Astrocyte of the spinal cord (primary cell): Measurements from ENCODE around the gene ARHGEF16.

Source experiments
- DNase-seq: peaks from one replicate; pipeline ENCODE4 v3.0.0; 2011; ENCODE audit warnings: low read depth, low spot score
- H3K4me3 ChIP-seq: 2 replicates; pipeline ENCODE4 v1.5.1; 2011; ENCODE audit warnings: low read depth, mild to moderate bottlenecking, low read length, moderate library complexity
- in situ Hi-C: cut with HindIII; loops from 2 replicates; pipeline ENCODE4 v1.10.0; 2017; ENCODE audit warnings: low sequenced_read_pairs
- TF ChIP-seq, protein P1 (sequence below): IDR thresholded peaks from 2 replicates; pipeline ENCODE4 v1.5.1; 2012; ENCODE audit warnings: low read depth, mild to moderate bottlenecking, low read length, inconsistent platforms

The ARHGEF16 gene

DNA sequence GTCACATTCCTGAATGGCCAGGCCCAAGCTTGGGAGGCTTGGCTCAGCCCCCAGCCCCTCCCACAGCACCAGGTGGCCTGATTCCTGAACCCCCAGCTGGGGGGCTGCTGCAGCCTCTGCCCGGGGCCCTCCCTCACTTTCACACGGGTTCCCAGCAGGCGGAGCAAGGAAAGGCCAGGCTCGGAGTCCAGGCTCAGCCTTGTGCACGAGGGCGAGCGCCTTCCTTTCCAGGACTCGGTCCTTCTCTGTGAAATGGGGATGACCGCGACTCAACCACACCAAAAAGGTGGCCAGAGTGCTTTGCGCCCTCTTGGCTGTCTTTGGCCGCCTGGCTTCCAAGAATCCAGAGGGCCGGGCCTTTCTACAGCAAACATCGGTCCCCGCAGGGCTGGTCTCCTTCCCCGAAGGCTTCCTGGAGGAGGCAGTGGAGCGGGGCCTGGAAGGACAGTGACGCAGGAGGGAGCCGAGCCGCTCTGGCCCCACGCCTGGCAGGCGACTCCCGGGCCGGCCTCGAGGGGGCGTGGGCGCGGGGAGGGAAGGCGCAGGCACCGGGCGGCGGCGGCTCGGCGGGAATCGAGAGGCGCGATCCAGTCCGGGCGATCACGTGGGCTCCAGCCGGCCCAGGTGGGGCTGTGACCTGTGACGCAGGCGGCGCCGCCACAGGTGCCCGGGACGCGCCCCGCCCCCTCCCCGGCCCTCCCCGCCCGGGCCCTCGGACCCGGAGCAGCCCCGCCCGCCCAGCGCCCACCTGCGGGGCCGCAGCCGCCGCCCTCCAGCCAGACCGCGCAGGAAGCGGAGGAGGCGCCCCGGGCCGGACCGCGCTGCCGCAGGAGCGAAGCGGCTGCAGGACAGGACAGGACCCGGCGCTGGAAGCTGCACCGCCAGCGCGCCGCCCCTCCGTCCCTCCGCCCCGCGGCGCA is at the start of gene ARHGEF16:
Gene ARHGEF16, plus strand, starts transcription at position 775 of the 920 bp plus-strand sequence. CDS start 8,420 bp downstream, outside the sequence.
- TF ChIP-seq, protein P1, sequence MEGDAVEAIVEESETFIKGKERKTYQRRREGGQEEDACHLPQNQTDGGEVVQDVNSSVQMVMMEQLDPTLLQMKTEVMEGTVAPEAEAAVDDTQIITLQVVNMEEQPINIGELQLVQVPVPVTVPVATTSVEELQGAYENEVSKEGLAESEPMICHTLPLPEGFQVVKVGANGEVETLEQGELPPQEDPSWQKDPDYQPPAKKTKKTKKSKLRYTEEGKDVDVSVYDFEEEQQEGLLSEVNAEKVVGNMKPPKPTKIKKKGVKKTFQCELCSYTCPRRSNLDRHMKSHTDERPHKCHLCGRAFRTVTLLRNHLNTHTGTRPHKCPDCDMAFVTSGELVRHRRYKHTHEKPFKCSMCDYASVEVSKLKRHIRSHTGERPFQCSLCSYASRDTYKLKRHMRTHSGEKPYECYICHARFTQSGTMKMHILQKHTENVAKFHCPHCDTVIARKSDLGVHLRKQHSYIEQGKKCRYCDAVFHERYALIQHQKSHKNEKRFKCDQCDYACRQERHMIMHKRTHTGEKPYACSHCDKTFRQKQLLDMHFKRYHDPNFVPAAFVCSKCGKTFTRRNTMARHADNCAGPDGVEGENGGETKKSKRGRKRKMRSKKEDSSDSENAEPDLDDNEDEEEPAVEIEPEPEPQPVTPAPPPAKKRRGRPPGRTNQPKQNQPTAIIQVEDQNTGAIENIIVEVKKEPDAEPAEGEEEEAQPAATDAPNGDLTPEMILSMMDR: peak; percentile 34
- in situ Hi-C loops: no loop called here
- DNase-seq: no peak
- peak within 1 kb of the TSS; percentile 2 for H3K4me3 ChIP-seq

DNA sequence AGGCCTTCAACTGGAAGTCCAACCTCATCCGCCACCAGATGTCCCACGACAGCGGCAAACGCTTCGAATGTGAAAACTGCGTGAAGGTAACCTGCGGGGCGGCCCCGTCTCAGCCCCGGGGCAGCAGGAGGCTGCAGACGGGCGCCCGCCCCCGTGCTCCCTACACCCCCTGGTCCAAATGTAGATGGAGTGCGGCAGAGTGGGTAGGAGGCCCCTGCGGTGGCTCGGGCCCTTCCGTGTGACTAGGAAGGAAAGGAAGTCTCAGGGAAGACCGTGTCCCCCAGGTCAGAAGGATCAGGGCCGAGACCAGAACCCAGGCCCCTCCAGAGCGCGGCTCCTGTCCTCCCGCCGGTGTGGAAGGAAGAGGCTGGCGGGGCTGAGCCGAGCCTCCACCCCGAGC is 49.7 kb upstream of the ARHGEF16 start:
- H3K4me3 ChIP-seq: no peak overlapping the region
- DNase-seq: no peak
- in situ Hi-C loops: loop anchor here (25.0 kb wide), 1 partner anchor 342 kb away; the partner anchor contains the start of gene PRDM16
- TF ChIP-seq, protein P1: no peak

DNA sequence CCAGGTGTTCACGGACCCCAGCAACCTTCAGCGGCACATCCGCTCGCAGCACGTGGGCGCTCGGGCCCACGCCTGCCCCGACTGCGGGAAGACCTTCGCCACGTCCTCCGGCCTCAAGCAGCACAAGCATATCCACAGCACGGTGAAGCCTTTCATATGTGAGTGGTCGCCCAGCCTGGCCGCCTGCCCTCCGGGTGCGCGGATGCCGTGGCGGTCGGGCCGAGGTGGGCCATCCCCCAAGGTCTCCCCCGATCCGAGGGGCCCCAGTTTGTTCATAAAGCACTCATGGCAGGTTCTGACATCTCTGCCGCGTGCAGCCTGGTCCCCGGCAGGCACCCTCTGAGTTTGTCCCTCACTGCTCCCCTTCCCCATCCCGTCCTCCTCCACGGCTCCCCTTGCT is 49.0 kb upstream of the ARHGEF16 start:
- DNase-seq: no peak
- TF ChIP-seq, protein P1: no peak
- in situ Hi-C loops: loop anchor here (25.0 kb wide), 1 partner anchor 343 kb away; the partner anchor contains the start of gene PRDM16
- no peak overlapping the region for H3K4me3 ChIP-seq

GRCh38 chr1:3405974-3406867 is 48.2 kb upstream of the ARHGEF16 start:
- in situ Hi-C loops: loop anchor here (25.0 kb wide), 1 partner anchor 344 kb away; the partner anchor contains the start of gene PRDM16
- no peak for DNase-seq
- TF ChIP-seq, protein P1: no peak
- no peak overlapping the region for H3K4me3 ChIP-seq

DNA sequence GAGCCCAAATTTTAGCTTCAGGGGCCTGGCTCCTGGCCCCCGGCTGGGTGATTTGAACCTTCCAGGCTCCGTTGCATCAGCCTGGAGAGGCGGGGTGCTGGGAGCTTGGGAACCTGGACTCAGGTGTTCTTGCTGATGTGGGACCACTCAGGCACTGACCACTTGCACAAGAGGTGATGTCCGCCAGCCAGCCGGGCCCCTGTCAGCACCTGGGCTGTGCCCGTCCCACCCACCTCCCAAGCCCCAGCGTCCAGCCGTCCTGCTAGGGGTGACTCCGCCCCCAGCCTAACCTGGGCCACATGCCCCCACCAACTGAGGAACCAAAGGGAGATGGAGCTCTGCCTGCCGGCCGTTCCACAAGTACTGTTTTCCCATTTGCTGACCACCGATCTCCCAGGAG is 47.4 kb upstream of the ARHGEF16 start:
- in situ Hi-C loops: loop anchor here (25.0 kb wide), 1 partner anchor 345 kb away; the partner anchor contains the start of gene PRDM16
- no peak overlapping the region for H3K4me3 ChIP-seq
- no peak for DNase-seq
- TF ChIP-seq, protein P1: no peak

- in situ Hi-C loops: loop anchor here (25.0 kb wide), 1 partner anchor 347 kb away; the partner anchor contains the start of gene PRDM16
- DNase-seq: no peak
- TF ChIP-seq, protein P1: no peak
- no peak overlapping the region for H3K4me3 ChIP-seq
These were observed 45.7 kb upstream of the ARHGEF16 start for GRCh38 chr1:3408751-3409266.
